ENCODE measurements around the gene PCSK6.

DNA sequence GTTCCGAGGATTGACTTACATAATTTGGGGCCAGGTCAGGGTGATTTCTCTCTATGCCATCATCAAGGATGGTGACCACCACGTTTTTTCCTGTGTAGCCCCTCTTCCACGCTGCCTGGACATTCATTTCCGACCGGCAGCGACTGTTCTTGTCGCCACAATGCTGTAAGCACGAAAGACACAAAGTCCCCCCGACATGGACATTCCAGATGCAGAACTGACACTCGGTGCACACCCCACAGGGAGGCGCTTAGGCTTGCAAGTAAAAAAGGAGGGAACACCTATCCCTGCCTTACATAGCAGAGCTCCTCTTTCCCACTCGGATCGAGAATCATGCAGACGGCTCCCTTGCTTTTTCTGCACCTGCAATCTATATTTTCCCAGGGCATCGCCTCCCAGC lies 58.2 kb downstream of the PCSK6 start:
- TF ChIP-seq, protein P1, sequence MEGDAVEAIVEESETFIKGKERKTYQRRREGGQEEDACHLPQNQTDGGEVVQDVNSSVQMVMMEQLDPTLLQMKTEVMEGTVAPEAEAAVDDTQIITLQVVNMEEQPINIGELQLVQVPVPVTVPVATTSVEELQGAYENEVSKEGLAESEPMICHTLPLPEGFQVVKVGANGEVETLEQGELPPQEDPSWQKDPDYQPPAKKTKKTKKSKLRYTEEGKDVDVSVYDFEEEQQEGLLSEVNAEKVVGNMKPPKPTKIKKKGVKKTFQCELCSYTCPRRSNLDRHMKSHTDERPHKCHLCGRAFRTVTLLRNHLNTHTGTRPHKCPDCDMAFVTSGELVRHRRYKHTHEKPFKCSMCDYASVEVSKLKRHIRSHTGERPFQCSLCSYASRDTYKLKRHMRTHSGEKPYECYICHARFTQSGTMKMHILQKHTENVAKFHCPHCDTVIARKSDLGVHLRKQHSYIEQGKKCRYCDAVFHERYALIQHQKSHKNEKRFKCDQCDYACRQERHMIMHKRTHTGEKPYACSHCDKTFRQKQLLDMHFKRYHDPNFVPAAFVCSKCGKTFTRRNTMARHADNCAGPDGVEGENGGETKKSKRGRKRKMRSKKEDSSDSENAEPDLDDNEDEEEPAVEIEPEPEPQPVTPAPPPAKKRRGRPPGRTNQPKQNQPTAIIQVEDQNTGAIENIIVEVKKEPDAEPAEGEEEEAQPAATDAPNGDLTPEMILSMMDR (IDR thresholded peaks at IDR 0.05), result no peak
- no peak for TF ChIP-seq IRF2 (CRISPR knock-in tag; IDR thresholded peaks at IDR 0.05; ENCODE audit: borderline replicate concordance, low read depth)
- TF ChIP-seq HMGXB4 (CRISPR knock-in tag; IDR thresholded peaks at IDR 0.05), result no peak
- no peak for TF ChIP-seq ZBTB43 (CRISPR knock-in tag; IDR thresholded peaks at IDR 0.05)
- no peak for TF ChIP-seq ETV6 (CRISPR knock-in tag; IDR thresholded peaks at IDR 0.05)
- no peak for TF ChIP-seq E2F1 (CRISPR knock-in tag; IDR thresholded peaks at IDR 0.05)
- TF ChIP-seq E2F5 (CRISPR knock-in tag; IDR thresholded peaks at IDR 0.05), result no peak
- no peak for TF ChIP-seq JUN (CRISPR knock-in tag; IDR thresholded peaks at IDR 0.05)
- no peak for TF ChIP-seq ESRRA (CRISPR knock-in tag; IDR thresholded peaks at IDR 0.05; ENCODE audit: borderline replicate concordance)
- TF ChIP-seq CREM (CRISPR knock-in tag; IDR thresholded peaks at IDR 0.05), result no peak
